Stimulated activated CD4-positive, alpha-beta T cell treated with anti-CD3 and anti-CD28 coated beads, TNF-alpha, amount 100 ng/mL, for 24 hours (primary cell): ENCODE results near the gene C9orf78.

Experiments
- DNase-seq, 3 experiments: peaks; one replicate each; pipeline ENCODE4 v3.0.0-alpha.2; 2020; ENCODE audit warnings: low read depth in 3 of 3

The C9orf78 gene, protein sequence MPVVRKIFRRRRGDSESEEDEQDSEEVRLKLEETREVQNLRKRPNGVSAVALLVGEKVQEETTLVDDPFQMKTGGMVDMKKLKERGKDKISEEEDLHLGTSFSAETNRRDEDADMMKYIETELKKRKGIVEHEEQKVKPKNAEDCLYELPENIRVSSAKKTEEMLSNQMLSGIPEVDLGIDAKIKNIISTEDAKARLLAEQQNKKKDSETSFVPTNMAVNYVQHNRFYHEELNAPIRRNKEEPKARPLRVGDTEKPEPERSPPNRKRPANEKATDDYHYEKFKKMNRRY

DNA sequence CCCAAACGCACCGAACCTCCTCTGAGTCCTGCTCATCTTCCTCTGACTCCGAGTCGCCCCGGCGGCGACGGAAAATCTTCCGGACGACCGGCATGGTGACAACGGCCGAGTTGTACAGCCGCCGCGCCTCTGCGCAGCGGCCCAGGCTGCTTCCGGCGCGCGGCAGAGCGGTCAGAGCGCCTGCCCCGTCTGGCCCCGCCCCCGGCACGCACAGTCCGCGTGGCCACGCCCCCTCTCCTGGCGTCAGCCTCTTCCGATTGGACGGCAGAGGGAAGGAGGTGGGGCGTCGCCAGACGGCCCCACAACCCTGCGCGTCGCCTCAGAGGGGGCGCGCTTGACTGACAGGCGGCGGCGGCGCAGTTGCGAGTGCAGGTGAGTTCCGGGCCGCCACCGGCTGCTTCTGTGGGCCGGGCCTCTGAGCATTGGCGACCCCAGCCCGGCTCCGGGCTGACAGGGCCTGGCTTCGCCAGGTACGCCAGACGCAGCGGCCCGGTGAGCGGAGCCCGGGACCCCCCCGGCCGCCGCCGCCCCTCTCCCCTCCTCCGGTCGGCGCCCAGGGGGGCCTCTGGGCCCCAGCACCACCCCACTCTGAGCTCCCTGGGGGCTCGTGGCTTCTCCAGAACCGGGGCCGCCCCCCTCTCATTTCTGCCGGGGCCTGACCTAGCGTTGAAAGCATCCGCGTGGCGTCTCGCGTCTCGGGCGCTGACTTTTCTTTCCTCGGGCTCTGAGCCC lies at the start of gene C9orf78, which contains the start of gene USP20:
Gene C9orf78 (minus strand): TSS at position 148 of the 732 bp plus-strand sequence. CDS start 54 bp downstream, at position 94.
Gene USP20 (plus strand): TSS at position 331 of the 732 bp plus-strand sequence. CDS start 17,098 bp downstream, outside the sequence.
- DNase-seq, result peak; percentile 93 to 97 (median 94)

DNA sequence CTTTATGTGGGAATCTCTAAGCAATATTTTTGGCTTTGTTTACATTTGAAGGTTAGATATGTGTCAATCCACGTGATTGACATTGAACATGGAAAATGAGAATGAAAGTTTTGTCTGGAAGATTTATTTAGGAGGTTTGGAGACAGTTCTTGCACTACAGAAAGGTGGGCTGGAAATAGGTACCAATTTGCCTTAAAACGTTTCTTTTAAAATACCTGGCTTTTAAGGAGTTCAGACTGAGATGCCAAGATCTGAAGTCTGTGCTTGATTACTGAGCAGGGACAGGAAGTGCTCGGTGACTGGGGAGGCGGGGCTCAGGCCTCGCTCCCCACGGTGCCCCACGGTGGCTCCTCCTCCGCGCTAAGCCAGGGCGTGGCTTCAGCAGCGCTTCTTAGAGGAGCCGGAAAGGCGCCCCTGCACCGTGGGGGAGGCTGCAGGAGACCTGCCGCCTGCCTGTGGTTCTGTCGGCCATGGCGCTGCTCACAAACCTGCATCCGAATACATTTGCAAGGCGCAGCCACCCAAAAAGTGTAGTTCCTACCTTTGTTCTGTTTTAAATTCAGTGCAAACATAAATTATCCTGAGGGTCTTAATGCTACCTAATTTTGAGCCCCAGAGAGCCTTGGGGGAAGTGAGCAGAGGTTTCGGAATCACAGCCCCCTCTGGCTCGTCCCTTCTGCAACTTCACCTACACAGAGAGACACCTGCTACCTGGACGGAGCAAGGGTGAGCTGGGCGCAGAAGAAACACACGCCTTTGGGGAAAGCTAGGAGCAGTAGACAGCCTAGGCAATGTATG lies 49.3 kb upstream of the C9orf78 start:
- peak; percentile 90 to 98 (median 91) for DNase-seq

DNA sequence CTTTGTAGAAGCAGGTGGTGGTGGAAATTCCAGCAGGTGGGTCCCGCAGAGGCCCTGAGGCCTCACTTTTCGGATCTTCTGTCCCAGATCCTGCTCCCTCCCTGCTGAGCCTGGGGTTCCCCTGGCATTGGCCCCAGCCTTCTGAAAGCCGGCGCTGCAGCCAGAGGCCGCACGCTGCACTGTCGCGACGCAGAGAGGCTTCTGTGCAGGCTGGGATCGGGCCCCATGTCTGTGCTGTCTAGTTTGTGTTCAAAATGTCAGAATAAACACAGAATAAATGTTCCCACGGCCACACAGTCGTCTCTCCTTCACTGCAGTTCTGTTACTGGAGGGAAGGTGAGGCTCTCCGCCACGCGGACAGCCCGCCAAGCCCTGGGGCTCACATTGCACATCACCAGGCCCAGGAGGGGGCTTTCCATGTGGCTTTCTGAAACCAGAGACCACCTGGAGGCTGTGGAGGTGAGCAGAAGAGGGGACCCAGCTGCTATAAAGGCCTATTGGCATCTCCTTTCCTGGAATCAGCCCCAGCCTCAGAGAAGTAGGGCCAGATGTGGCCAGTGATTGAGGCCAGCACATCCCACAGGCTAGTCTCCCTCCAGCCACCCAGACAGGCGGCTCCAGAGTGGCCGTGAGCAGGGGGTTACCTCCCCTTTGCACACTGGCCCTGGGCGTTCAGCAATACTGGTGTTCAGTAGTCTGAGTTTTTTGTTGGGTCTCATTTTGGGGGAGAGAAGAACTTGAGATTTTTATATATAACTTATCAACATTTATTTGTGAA lies 46.7 kb upstream of the C9orf78 start:
- DNase-seq, result no peak

DNA sequence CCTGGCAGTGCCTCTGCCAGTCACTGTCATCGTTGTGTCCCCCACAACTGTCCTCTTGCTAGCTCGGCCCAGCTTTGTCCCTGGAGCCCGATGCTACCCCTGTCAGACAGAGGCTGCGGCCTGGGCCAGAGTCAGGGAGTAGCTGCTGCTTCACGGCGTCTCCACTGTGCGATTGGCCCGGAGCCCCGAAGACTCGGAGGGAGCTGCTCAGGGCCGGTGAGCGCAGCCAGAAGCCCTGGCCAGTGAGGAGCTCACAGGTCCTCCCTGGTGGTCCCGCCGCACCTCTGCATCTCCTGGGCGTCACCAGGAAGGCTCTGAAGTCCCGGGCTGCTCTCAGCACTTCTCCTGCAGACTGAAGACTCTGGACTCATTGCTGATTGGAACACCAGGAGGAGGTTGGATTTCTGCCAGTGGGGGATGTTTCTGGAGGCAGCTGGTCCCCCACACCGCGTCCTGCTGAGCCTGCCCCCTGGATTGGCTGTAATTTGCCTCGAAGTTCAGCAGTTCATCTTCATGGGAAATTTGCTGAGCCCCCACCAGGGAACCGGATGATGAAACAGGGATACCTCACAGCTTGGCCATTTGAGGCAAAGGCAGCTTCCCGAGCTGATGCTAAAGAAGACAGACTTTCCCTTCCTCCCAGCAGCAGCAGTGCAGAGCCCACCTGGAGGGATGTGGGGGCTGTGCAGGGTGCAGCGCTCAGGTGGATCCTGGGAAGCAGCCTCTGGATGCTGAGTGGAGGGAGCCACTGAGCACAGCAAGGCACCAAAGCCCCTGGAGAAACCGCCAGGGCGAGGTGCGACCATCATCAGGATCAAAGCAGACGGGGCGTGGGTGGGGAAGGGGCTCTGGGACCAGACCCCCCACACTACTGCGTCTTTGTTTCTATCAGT lies 45.8 kb upstream of the C9orf78 start:
- DNase-seq, result no peak

DNA sequence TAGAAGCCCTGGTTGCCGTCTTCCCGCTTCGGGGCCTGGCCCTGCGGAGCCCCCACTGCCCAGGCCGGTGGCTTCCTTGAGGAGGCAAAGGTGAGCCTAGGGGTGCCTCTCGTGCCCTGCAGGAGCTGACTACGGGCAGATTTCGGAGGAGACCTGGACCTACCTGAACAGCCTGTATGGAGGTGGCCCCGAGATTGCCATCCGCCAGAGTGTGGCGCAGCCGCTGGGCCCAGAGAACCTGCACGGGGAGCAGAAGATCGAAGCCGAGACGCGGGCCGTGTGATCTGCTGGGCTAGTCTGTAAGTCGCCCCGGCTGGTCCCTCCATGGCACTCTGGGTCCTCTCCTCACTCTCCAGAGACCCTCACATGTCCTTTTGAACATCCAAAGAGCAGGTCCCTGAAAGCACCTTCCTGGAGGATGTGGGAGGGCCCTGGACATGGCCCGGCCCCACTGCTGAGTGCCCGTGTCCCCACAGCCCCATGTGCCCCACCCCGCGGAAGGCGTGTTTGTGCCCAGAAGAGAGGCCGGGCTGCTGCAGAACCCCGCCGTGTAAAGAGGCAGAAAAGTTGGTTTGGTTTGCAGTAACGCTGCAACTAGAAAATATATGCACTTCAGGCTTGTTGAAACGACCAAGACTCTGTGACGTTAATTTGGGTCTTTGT lies 45.0 kb upstream of the C9orf78 start:
- DNase-seq, result no peak

DNA sequence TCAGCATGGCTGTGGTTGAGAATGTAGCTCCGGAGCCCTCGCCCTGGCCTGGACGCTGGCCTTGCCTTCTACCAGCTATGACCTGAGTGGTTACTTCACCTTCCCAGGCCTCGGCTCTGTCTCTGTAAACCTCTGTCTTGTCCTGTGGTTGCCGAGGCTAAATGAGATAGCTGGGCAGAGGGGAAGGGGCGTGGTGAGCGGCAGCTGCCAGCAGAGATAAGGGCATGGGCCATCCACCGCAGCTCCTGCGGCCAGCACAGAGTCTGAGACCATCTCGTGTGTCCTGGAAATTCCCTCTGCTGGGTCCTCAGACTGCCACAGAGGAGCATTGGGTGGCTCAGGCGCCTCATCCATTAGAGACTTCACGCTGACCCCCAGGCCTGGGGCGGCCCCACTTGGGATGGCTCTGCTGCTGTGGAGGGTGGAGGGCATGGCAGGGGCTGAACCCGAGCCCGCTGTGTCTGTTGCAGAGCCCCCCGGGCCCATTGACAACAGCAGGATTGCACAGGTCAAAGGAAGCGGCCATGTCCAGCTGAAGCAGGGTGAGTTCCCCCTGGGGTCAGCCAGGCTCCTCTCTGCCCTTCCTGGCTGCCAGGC lies 44.1 kb upstream of the C9orf78 start:
- no peak for DNase-seq

DNA sequence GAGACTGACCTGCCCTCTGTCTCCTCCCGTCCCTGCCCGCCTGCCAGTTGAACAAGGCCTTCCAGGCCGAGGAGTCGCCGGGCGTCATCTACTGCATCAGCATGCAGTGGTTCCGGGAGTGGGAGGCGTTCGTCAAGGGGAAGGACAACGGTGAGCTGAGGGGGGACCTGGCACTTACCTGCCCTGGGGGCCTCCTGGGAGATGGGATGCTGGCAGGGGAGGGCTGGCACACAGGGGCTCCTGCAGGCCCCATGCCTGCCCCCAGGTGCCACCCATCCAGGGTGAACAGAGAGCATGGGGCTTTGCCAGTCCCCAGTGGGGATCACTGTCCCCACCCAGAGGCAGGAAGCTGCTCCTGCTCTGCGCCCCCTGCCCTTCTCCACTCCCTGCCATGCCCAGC lies 43.2 kb upstream of the C9orf78 start:
- no peak for DNase-seq

DNA sequence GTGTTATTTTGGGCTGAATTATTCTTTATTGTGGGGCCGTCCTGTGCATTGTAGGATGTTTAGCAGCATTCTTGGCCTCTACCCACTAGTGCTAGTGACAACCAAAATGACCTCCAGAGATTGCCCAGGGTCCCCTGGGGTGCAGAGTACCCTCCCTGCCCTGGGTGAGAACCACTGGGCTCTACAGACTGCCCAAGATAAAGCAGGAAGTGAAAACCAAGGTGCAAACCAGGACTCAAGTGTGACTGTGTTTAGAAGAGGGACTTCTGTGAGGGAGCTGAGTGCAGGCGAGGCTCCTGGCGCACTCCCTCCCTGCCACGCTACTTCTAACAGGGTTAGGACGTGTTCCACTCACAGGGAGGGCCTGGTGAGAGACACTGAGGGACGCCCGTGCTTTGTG lies 41.7 kb upstream of the C9orf78 start:
- DNase-seq, result no peak

DNA sequence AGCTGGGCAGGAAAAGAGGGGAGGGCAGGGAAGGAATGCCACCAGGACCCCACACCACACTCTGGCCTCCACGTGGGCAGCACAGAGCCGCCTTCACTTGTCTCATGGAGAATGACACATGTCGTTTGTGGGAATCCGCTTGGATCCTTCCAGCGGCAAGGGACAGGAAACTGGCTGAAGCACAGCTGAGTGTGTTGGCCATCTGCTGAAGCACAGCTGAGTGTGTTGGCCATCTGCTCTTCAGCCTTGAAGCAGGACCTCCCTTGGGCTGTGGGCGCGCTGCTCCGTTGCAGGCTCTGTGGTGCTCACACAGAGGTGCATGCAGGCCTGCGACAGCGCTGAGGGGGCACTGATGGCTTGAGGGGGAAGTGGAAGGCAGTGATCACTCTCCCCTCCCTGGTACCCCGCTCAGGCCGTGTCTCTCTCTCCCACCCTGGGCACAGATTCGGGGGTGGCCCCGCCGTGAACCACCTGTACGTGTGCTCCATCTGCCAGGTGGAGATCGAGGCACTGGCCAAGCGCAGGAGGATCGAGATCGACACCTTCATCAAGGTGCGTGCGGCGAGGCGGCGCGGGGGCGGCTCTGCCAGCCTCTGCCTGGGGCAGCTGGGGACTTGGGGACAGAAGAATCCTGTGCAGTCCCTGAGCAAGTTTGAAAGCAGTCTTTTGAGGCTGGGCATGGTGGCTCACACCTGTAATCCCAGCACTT lies 40.8 kb upstream of the C9orf78 start:
- DNase-seq, result no peak

DNA sequence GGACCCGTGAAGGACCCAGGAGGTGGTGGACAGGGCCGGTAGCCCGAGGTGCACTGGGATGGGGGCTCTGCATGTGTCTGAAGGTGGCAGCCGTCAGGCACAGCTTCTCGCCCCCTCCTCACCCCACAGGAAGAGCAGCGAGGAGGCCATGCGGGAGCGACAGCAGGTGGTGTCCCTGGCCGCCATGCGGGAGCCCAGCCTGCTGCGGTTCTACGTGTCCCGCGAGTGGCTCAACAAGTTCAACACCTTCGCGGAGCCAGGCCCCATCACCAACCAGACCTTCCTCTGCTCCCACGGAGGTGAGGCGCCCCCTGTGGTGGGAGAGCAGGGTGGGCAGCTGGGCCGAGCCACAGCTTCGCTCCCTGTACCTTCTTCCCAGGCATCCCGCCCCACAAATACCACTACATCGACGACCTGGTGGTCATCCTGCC lies 40.1 kb upstream of the C9orf78 start:
- no peak for DNase-seq

DNA sequence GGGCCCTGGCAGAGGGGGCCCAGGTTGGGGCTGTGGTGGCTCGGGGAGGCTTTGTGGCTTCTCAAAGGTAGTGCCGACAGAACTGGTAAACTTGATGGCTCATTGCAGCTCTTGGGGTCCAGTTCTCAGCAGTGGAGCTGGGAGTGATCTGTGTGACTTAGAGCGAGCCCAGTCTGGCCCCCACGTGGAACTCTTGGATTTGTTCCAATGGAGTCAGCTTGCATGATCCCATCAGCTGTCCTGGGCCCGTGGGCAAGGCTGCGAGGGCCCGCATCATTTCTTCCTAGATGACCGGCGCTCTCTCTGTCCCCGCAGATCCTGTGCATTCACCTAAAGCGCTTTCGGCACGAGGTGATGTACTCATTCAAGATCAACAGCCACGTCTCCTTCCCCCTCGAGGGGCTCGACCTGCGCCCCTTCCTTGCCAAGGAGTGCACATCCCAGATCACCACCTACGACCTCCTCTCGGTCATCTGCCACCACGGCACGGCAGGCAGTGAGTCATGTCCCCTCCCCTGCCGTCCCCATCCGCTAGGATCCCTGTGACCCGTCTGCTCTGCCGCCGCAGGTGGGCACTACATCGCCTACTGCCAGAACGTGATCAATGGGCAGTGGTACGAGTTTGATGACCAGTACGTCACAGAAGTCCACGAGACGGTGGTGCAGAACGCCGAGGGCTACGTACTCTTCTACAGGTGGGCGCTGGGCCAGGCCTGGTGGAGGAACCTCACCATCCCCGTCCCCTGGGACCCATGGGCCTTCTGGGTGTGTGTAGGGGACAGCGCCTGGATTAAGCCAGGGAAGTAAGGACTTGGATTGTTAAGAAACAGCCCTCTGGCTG lies 39.4 kb upstream of the C9orf78 start:
- no peak for DNase-seq

DNA sequence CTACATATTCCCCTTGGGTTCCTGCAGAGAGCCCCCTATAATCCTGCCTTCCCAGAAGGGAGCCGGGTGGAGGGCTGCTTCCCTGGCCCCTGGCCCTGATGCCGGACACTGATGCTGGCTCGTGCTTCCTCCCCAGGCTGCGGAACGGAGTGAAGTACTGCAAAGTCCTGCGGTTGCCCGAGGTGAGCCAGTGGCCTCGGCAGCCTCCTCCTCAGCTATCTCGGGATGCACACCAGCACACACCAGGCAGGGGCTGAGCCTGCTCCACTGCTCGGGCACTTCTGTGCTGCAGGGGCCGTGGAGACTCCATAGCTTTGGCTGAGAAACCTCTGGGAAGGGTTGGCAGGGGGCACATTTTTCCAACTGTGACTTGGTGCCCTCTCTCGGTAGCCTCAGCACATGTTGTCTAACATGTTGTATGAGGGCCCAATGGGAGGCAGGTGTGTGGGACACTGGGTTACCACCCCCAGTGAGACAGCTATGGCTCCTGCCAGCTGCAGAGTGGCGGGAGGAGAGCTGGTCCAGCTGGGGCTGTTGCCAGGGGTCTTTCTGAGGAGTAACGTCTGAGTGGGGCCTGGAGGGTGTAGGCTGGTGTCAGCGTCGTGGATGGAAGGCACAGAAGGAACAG lies 38.6 kb upstream of the C9orf78 start:
- no peak for DNase-seq

DNA sequence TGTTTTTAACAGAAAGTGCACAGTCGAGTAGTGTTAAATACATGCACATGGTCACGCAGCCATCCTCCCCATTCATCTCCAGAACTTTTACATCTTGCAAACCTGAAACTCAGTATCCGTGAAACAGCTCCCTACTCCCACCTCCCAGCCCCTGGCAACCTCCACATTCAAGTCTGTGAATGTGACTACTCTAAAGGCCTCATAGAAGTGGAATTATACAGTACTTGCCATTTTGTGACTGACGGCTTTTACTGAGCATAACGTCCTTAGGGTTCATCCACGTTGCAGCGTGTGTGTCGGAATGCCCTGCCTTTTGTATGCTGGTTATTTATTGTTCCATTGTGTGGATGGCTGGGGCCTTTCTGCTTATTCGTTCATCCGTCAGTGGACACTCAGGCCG lies 36.0 kb upstream of the C9orf78 start:
- no peak for DNase-seq

DNA sequence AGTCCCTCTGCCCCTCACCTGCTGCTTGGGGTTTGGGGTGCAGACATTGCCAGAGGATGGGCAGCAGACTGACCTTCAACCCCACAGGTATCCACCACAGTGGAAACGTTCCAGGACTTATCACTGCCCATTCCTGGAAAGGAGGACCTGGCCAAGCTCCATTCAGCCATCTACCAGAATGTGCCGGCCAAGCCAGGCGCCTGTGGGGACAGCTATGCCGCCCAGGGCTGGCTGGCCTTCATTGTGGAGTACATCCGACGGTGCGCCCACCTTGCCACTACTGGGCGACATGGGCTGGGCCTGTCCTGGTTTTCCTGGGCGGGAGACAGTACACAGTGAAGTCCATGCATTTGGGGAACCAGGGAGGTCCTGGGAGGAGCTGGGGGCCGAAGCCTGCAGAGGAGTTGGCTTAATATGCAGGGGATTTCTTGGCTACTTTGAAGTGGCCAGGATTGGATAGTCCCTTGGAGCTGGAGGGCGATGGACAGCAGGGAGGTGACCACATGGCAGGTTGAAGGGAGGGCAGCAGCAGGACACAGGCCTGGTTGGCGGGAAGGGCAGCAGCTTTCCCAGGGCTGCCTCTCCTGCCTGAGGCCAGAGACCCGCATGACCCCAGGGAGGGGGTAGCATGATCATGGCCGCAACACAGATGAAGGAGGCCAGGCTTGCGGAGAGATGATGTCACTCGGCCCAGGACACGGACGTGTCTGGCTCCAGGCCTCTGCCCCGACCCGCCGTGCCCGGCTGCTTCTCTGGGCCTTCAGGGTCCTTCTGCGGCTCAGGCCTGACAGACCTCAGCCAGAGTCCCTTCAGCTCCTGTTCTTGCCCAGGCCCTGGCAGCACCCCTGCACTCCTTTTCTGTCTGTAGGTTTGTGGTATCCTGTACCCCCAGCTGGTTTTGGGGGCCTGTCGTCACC lies 34.8 kb upstream of the C9orf78 start:
- DNase-seq, result no peak

DNA sequence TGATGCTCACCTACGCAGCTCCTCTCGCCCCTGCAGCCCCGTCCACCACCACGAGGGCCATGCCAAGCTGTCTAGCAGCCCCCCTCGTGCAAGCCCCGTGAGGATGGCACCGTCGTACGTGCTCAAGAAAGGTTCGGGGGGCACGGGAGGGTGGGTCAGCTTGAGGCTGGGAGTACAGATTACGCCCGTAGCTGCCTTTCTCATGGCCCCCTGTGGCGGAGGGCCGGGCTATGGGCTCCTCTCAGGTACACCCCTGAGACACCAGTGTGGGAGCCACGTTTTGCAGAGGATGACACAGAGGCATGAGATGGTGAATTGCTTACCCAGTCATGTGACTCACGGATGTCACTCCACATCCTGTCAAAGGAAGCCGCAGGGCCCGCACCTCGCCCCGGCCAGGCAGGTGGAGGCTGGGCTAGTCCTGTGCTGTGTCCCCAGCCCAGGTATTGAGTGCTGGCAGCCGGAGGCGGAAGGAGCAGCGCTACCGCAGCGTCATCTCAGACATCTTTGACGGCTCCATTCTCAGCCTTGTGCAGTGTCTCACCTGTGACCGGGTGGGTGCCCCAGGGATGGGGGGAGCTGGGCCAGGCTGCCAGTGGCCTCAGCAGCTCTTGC lies 33.9 kb upstream of the C9orf78 start:
- DNase-seq, result peak; percentile 64 to 82 (median 71)
